HG02870 (cell line): ENCODE measurements around the gene SNX17.
"Not testable (repeated sequence)": the region's sequence is repeated elsewhere in the genome, so short reads cannot be mapped to it uniquely, and the experiment has no call there.

Experiments
- ATAC-seq: cut with Tn5 transposase; IDR thresholded peaks from one replicate; pipeline ENCODE4 v1.9.1; 2021; ENCODE audit warnings: mild to moderate bottlenecking, moderate library complexity; ENCODE audit not compliant: unreplicated experiment

Gene SNX17

DNA sequence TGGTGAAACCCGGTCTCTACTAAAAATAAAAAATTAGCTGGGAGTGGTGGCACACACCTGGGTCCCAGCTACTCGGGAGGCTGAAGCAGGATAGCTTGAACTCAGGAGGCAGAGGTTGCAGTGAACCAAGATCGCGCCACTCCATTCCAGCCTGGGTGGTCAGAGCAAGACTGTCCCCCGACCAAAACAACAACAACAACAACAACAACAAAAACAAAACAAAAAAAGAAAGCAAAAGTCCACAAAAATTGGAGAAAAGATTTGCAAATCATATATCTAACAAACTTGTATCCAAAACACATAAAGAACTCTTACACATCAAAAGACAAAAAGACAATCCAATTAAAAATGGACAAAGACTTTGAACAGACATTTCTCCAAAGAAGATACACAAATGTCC lies 28.5 kb downstream of the SNX17 start:
- no peak for ATAC-seq

DNA sequence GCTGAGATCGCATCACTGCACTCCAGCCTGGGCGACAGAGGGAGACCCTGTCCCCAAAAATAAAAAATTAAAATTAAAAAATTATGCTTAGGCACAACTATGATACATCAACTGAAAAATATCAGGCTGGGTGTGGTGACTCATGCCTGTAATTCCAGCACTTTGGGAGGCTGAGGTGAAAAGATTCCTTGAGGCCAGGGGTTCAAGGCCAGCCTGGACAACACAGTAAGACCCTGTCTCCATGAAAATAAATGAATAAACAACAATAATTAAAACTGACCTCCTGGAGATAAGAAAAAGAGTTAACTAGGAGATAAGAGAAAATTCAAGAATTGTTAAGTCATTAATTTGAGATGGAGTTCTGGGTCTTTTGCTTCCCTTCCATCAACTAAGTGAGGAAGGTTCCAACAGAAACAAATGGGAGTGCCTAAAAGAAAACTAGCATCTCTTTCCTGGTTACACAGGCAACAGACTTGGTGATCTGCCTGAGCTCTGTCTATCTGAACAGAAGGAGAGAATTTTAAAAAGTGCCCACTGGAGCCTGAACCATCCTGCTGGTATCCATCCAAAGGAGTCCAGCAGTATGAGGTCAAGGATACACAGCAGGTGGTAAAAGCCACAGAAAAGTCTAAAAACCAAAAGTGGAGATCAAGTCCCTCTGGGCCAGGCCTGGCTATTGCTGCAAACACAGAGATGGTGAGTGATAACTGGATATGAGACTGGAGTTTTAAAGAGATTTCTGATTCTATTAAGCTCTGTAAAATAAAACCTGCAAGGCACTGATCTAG lies 30.1 kb downstream of the SNX17 start:
- no peak for ATAC-seq

DNA sequence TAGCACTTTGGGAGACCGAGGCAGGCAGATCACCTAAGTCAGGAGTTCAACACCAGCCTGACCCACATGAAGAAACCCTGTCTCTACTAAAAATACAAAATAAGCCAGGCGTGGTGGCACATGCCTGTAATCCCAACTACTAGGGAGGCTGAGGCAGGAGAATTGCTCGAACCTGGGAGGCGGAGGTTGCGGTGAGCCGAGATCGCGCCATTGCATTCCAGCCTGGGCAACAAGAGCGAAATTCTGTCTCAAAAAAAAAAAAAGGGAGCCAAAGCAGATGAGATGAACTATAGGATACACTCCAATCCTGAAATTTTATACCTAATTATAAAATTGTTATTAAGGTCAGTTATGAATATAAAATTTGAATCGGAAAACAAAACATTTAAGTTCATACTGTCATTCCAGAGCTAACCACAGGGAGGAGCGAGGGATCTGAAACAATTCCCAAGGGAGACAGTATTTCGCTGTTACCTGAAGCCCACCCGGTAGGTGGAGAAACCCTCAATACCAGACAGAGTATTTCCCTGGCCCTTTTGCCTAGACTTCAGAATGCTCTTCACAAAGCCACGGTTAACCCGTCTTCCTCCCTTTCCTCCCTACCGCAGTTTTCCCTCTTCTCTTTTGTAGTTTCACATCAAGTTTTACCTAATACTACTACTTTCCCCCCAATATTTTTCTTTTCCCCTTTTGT lies 37.5 kb downstream of the SNX17 start:
- no peak for ATAC-seq

DNA sequence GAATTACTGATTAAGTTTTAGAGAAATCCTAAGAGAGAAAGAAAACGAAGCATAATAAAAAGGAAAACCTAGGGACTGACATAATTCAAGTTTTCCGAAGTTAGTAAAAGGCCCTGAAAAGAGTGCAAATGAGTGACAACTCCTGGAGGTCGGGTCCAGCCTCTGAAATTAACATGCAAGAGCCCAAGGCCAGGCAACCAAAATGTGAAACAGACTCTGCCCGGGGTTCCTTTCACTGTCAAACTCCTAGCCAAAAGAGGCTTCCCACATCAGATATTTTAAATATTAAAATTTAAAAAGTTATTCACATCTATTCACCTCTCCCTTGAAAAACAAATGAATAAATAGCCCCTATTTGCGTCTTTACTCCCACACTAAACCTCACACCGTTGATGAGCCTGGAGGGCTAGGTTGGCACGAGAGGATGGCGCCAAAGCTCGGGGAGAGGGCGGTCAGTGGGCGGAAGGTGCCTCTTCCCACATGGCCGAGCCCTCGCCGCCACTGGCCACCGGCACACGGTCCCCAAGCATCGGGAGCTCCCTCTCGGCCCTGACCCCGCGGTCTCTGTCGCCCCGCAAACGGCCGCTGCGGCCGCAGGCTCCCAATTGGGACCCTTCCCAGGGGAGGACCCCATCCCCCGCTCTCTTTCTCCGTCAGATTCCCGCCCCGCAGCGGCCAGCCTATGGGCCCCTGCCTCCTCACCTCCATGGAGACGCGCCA lies 38.3 kb downstream of the SNX17 start:
- ATAC-seq, result peak; percentile 18

DNA sequence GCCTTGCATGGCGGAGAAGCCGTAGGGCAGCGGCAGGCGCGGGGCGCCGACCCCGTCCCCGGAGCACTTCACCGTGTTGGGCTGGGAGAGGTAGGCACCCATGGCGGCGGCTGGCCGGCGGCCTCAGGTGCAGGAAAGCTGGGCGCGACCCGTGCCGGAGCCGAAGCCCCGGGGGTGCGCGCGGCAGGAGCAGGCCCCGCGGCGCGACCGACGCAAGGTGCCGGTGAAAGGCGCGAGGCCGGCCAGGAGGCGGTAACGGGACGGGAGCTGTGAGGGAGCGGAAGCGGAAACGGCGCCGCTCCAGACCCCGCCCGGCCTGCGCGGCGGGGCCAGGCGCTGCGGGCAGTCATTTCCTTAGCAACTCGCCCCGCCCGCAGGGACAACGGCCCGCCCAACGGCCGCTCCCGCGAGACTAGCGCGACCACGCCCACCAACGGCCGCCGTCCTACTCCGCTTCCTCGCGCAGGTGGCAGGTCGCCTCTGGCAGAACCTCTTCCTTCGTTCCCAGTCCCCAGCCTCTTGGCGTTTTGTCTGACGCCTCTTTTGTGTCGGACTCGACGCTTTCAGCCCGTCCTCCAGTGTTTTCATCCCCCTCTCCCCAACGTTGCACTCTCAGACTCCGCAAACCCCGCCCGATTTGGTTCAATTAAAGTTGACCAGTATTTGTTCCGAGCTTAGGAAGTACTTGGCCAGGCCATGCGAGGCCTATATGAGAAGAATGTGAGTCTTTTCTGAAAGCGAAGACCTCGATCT lies 39.1 kb downstream of the SNX17 start, which contains the start of gene PPM1G:
Gene PPM1G, minus strand, starts transcription at position 271 of the 753 bp plus-strand sequence. Its CDS starts 169 bp downstream, at position 102.
- ATAC-seq, result peak; percentile 86

DNA sequence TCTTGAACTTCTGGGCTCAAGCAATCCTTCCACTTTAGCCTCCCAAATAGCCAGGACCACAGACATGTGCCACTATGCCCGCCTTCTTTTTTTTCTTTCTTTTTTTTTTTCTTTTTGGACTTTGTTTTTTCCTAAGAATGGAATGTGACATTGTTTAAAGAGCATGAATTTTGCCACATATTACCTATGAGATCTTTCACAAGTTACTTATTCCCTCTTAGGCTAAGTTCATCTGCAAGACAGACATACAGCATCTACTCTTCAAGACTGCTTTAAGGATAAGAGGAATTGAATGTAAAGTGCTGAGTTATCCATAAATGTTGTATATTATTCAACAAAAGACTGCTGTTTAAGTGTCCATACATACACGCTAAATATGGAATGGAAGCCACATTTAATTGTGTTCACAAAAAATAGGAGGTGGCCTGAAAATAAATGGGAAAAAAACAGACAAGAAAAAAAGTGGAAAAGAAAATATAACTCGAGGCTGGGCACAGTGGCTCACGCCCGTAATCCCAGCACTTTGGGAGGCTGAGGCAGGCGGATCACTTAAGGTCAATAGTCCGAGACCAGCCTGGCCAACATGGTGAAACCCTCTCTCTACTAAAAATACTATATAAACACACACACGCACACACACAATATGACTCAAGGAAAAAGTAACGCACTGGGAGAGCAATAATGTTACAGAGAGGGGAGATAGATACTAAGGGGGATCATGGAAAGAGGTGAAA lies 42.2 kb downstream of the SNX17 start:
- no peak for ATAC-seq

DNA sequence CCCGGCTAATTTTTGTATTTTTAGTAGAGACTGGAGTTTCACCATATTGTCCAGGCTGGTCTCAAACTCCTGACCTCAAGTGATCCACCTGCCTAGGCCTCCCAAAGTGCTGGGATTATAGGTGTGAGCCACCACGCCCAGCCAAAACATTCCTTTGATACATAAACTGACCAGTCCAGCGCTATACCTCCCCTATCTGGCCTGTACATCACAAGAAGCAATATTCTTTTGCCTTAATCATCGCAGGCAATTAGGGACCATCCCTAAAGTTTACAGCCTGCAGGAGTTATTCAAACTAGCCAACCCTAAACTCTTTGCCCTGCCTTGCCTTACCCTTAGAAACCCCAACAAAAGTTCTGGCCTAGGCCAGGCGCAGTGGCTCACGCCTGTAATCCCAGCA lies 45.7 kb downstream of the SNX17 start:
- ATAC-seq, result no peak

DNA sequence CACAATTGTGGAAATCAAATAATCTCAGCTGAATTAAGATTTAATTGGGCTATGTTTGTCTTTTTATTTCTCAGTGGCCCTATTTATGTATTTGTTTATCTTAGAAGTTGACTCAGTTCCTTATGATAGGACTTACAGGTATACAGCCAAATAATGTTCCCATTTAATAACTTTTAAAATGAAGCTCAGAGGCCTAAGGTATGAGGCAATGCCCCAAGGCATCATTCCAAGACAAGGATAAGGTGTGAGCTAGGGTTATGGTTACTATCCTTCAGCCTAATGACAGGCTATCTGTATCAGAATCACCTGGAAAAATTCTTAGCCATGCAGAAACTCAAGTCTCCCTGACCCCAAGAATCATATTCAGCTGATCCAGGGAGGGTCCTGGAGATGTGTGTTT lies 50.6 kb downstream of the SNX17 start:
- no peak for ATAC-seq

DNA sequence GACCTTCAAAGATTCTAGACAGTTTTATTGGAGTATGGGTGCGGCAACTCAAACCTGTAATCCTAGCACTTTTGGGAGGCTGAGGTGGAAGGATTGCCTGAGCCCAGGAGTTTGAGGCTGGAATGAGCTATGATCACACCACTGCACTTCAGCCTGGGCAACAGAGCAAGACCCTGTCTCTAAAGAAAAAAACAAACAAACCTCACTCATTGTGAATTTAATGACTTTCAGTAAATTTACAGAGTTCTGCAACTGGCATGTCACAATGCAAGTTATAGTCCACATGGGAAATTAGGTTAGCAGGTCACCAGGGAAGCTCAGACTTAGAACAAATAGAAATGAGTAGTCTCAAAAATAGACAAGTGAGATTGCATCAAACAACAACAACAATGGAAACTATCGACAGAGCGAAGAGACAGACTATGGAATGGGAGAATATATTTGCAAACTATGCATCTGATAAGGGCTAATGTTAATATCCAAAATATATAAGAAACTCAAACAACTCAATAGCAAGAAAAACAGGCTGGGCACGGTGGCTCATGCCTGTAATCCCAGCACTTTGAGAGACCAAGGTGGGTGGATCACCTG lies 51.3 kb downstream of the SNX17 start:
- no peak for ATAC-seq

DNA sequence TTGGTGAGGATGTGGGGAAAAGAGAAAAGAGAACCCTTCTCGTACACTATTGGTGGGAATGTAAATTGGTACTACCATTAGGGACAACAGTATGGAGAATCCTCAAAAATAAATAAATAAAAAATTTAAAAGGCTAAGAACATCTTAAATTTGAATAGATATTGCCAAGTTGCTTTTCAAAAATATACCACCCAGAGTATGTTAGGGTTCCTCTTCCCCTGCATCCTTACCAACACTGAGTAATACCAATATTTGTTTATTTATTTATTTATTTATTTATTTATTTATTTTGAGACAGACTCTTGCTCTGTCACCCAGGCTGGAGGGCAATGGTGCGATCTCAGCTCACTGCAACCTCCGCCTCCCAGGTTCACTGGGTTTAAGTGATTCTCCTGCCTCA lies 52.5 kb downstream of the SNX17 start:
- ATAC-seq, result no peak

DNA sequence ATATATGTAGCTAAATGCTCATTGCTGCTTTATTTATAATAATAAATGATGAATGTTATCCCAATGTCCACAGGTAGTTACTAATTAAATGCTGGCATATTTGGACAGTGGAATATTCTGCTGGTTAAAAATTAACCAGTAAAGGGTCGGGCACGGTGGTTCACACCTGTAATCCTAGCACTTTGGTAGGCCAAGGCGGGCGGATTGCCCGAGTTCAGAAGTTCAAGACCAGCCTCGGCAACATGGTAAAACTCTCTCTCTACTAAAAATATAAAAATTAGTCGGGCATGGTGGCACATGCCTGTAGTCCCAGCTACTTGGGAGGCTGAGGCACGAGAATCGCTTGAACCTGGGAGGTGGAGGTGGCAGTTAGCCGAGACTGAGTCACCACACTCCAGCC lies 54.6 kb downstream of the SNX17 start:
- not testable (repeated sequence) for ATAC-seq
